Measurements from ENCODE around the gene ARHGDIB. TPM values are rescaled to one million over a fixed set of nuclear protein-coding genes. Genes with fewer than 3 reads are reported as not detected.

Gene ARHGDIB
- total and polyA plus RNA-seq, 2 of the 13 experiments (the other 11 are each of a cell fraction or from before 2014, with no cell fraction given), result 0.11 to 0.87 TPM

- Histone ChIP-seq H3K4me1 (ENCODE audit: insufficient read depth, low read length) (no peaks in the 10 kb centered on the region), H3K27me3 (ENCODE audit: control insufficient read depth in 1 of 2, insufficient read depth in 2 of 2, low read length in 2 of 2) (no peaks in the 10 kb centered on the region), H3K79me2 (ENCODE audit: insufficient read depth, low read length) (no peaks in the 10 kb centered on the region), H3K9ac (ENCODE audit: insufficient read depth, low read depth, low read length) (no peak overlapping the region), H3K36me3 (replicated peaks in 1 of 2; ENCODE audit: control insufficient read depth in 1 of 2, insufficient read depth in 2 of 2, low read length in 2 of 2) (no peaks in the 10 kb centered on the region), H3K4me3 (replicated peaks in 1 of 3; ENCODE audit: insufficient read depth in 1 of 3, low read depth in 2 of 3, low read length in 3 of 3) (no peak overlapping the region), H3K9me3 (ENCODE audit: low read length) (no peaks in the 10 kb centered on the region), H2AFZ (ENCODE audit: low read length) (no peak overlapping the region), H3K4me2 (ENCODE audit: low read depth, low read length) (no peak overlapping the region), H4K20me1 (ENCODE audit: insufficient read depth, low read length) (no peaks in the 10 kb centered on the region), H3K27ac (ENCODE audit: extremely low read length, insufficient read depth, low read length) (no peak overlapping the region)
- ChIA-PET POLR2A (no interaction called here), CTCF (ENCODE audit: low intra/inter-chr PET ratio, low total read pairs) (no interaction called here)
- in situ Hi-C loops (cut with HindIII; ENCODE audit: extremely low pct_ligation_motif_present, low pct_unique_long_range_greater_than_20kb) (no loop called here), intact Hi-C loops (cut with micrococcal nuclease; ENCODE audit: unreplicated experiment) (no loop called here)
- ATAC-seq (no peak), DNase-seq (ENCODE audit: low spot score) (no peak), FAIRE-seq (no peak)
- WGBS (ENCODE audit: low lambda C conversion rate), result 19% methylated on average over 7 of the region's 7 CpGs
- no TSS peak for BruUV-seq (replicated peaks)
- no peak for TF ChIP-seq NONO (IDR thresholded peaks at IDR 0.05)
- no peak for TF ChIP-seq NONO (CRISPR knock-in tag; conservative IDR thresholded peaks at IDR 0.05)
- no peak for TF ChIP-seq ZNF556 (CRISPR knock-in tag; IDR thresholded peaks at IDR 0.05; ENCODE audit: borderline replicate concordance)
- TF ChIP-seq ZNF746 (CRISPR knock-in tag; IDR thresholded peaks at IDR 0.05), result no peak
- no peak for TF ChIP-seq MLX (CRISPR knock-in tag; IDR thresholded peaks at IDR 0.05)
- no peak for TF ChIP-seq ZC3H4 (CRISPR knock-in tag; IDR thresholded peaks at IDR 0.05; ENCODE audit: borderline replicate concordance)
- TF ChIP-seq HIC2 (CRISPR knock-in tag; IDR thresholded peaks at IDR 0.05; ENCODE audit: low read depth), result no peak
- TF ChIP-seq CENPX (CRISPR knock-in tag; IDR thresholded peaks at IDR 0.05), result no peak
- no peak for TF ChIP-seq ZFP36L2 (CRISPR knock-in tag; IDR thresholded peaks at IDR 0.05)
- no peak for TF ChIP-seq ZNF770 (CRISPR knock-in tag; IDR thresholded peaks at IDR 0.05)
- TF ChIP-seq ZKSCAN5 (CRISPR knock-in tag; IDR thresholded peaks at IDR 0.05), result no peak
- no peak for TF ChIP-seq ZNF512B (CRISPR knock-in tag; IDR thresholded peaks at IDR 0.05; ENCODE audit: borderline replicate concordance)
- TF ChIP-seq EED (CRISPR knock-in tag; IDR thresholded peaks at IDR 0.05), result no peak
- TF ChIP-seq ATRX (CRISPR knock-in tag; IDR thresholded peaks at IDR 0.05; ENCODE audit: borderline replicate concordance), result no peak
- TF ChIP-seq ARID2 (CRISPR knock-in tag; IDR thresholded peaks at IDR 0.05; ENCODE audit: borderline replicate concordance), result no peak
- TF ChIP-seq ZNF547 (CRISPR knock-in tag; IDR thresholded peaks at IDR 0.05), result no peak
- TF ChIP-seq ZSCAN21 (CRISPR knock-in tag; IDR thresholded peaks at IDR 0.05; ENCODE audit: borderline replicate concordance), result no peak
- TF ChIP-seq SP1 (IDR thresholded peaks at IDR 0.05), result no peak
- no peak for TF ChIP-seq SP1 (CRISPR knock-in tag; IDR thresholded peaks at IDR 0.05)
Observed at GRCh38 chr12:14920475-14921126, 40.8 kb downstream of the ARHGDIB start.

All from HepG2 (cell line).